Coronary artery (tissue), 2 donors: ENCODE measurements around the gene MRAS.
A peak's percentile ranks its signal among the peaks of the same experiment; 100 is the strongest.

Experiments used
- DNase-seq: peaks from one replicate; pipeline ENCODE4 v3.0.0-alpha.2; 2017; ENCODE audit warnings: low spot score
- H3K27ac ChIP-seq, 2 donors: fragments of 200-600 bp; sonication (generic); one replicate each; pipeline ENCODE4 v1.5.1; 2016 to 2019
- H3K4me3 ChIP-seq: fragments of 200-600 bp; sonication (generic); 2 replicates; pipeline ENCODE4 v1.5.1; 2016; ENCODE audit warnings: mild to moderate bottlenecking, moderate library complexity
- CTCF ChIP-seq: fragments of 200-600 bp; sonication (generic); IDR thresholded peaks from one replicate; pipeline ENCODE4 v1.5.1; 2019; ENCODE audit warnings: antibody characterized with exemption

The MRAS gene

DNA sequence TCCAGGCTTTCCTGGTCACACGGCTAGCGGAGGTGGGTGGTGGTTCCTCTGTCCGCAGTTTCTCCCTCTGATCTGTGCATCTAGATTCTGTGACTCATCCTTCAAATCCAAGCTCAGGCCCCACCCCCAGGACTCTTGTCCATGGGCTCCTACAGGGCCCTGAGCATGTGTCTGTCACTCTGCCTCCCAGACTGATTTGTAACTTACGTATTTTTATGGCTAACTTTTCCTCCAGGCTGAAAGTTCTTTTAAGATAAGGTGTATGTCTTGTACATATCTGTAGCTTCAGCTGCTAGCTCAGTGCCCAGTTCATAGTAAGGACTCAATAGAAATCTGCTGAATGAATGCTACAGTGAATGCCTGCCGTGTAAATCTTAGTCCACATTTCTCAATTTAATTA, 94.1 kb downstream of the MRAS start:
- H3K4me3 ChIP-seq, result no peak overlapping the region
- no peak for TF ChIP-seq CTCF
- DNase-seq, result peak; percentile 35
- H3K27ac ChIP-seq, result no peak overlapping the region

- peak; percentile 29 for DNase-seq
- H3K27ac ChIP-seq, result no peak overlapping the region
Observed at GRCh38 chr3:138443091-138443490, 94.7 kb downstream of the MRAS start.

GRCh38 chr3:138443521-138444503, 95.4 kb downstream of the MRAS start:
- H3K27ac ChIP-seq, result no peak overlapping the region
- no peak for DNase-seq
- no peak overlapping the region for H3K4me3 ChIP-seq
- no peak for TF ChIP-seq CTCF

More at GRCh38 chr3:138443091-138443490, 94.7 kb downstream of the MRAS start:
- TF ChIP-seq CTCF, result no peak
- H3K4me3 ChIP-seq, result no peak overlapping the region

GRCh38 chr3:138445236-138445635, 96.9 kb downstream of the MRAS start:
- DNase-seq, result no peak
- TF ChIP-seq CTCF, result no peak
- Histone ChIP-seq H3K4me3 (no peak overlapping the region), H3K27ac (no peak overlapping the region)

DNA sequence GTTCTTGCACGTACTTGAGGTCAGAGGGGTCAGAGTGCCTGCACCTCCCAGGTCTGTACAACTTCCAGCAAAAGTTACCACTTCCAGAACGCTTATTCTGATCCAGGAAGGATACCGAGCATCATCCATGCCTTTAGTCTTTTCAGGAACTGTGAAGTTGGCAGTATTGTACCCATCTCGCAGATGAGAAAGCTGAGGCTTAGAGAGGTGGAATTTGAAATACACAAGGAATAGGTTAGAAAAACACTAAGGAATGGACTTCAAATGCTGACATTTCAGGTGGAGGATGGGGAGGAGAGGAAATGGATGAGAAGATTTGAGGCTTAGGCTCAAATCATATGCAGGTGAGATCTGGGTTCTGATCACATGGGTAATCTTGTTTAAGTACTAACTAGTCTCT, 97.3 kb downstream of the MRAS start:
- H3K4me3 ChIP-seq, result no peak overlapping the region
- TF ChIP-seq CTCF, result no peak
- no peak overlapping the region for H3K27ac ChIP-seq
- no peak for DNase-seq

- no peak for TF ChIP-seq CTCF
- DNase-seq, result no peak
- Histone ChIP-seq H3K4me3 (no peak overlapping the region), H3K27ac (no peak overlapping the region)
Observed at GRCh38 chr3:138448631-138449030, 100.3 kb downstream of the MRAS start.

DNA sequence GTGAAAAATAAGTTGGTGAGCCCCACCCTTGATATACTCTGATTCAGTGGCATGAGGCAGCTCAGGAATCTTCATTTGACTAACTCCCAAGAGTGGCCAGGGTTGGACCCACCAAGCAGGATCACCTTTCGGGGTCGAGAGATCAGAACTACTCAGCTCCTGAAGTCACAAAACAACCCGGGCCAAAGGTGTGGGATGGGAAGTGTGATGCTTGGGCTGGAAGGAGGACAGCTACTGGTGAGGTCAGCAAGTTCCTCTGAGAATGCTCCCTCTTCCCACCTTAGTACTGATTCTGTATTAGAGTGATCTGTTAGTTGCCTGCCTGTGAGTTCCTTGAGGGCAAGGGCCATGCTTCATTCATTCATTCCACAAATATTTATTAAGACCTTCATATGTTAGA, 101.1 kb downstream of the MRAS start:
- Histone ChIP-seq H3K4me3 (no peak overlapping the region), H3K27ac (no peak overlapping the region)
- DNase-seq, result no peak
- no peak for TF ChIP-seq CTCF
